Pancreas (tissue), 10 donors: ENCODE results near the gene NKD1. TPM values are rescaled to one million over a fixed set of nuclear protein-coding genes. Genes with fewer than 3 reads are reported as not detected.

Experiments
- ATAC-seq, 4 donors: fragments of 200-7000 bp; cut with Tn5 transposase; one replicate each; pipeline versions ENCODE4 v1.8.0 to v1.9.1; 2020; ENCODE audit warnings: mild to moderate bottlenecking in 4 of 4, moderate library complexity in 4 of 4
- DNase-seq, 6 donors: peaks; one replicate each; pipeline ENCODE4 v3.0.0-alpha.2; 2020
- FAIRE-seq: peaks from 2 replicates; lab custom pipeline; 2012; peaks lifted over from hg19 to GRCh38; lab: Jason Lieb, UNC
- H3K27ac ChIP-seq, 4 donors: fragments of 200-600 bp; sonication (generic); 1 replicate in 3 of 4; 2 replicates in 1 of 4; pipeline versions ENCODE4 v1.5.0 to v1.8.0; 2020
- H3K27me3 ChIP-seq, 4 donors: fragments of 200-600 bp; one replicate each; pipeline ENCODE4 v1.8.0; 2021
- H3K36me3 ChIP-seq, 3 donors: fragments of 200-600 bp; sonication (generic) in 1 of 3; one replicate each; pipeline versions ENCODE4 v1.5.0 to v1.8.0; 2020 to 2021
- H3K4me1 ChIP-seq, 3 donors: fragments of 200-600 bp; one replicate each; pipeline ENCODE4 v1.8.0; 2021
- H3K4me3 ChIP-seq, 4 donors: fragments of 200-600 bp; sonication (generic) in 2 of 4; one replicate each; pipeline versions ENCODE4 v1.5.0 to v1.8.0; 2020 to 2021
- H3K9me3 ChIP-seq, 4 donors: fragments of 200-600 bp; one replicate each; pipeline ENCODE4 v1.8.0; 2021
- WGBS, 2 donors: extraction: QIAGEN DNeasy Blood & Tissue Kit; methylation state at CpG; one replicate each; pipeline ENCODE4 v1.1.7; 2013; 5-methylcytosine and 5-hydroxymethylcytosine counted together
- intact Hi-C, 3 donors: fragments of 100-400 bp; cut with DNase I; formaldehyde crosslinking; loops; one replicate each; pipeline versions ENCODE4 v1.11.1 to v1.14.2; 2022
- polyA plus RNA-seq, 2 donors: library from polyadenylated mRNA; stranded (reverse); fragments of 200-250 nt; gene quantifications; one replicate each; pipeline ENCODE4 v1.2.3, GENCODE V29; 2013
- total RNA-seq, 6 donors: library from RNA; stranded (reverse); fragmentation: NEBNext Ultra II Directional in 4 of 6; extraction: Animal tissue kit (Norgen Biotek cat#: 25700) in 4 of 6; gene quantifications; one replicate each; pipeline versions ENCODE4 v1.2.1 to v1.2.4, GENCODE V29; 2021 to 2023
- TF ChIP-seq, protein P1 (sequence below), 4 donors: fragments of 200-600 bp; sonication (generic) in 3 of 4; IDR thresholded peaks; one replicate each; pipeline versions ENCODE4 v1.5.0 to v1.8.0; 2021; ENCODE audit warnings: antibody characterized with exemption in 4 of 4
- donor health status: healthy with polysubstance abuse.
- donor health status: DM: no; HTN: no; CAD: no; lungs with moderate emphysema.
- donor health status: DM: no; HTN: no; CAD: no.
- donor health status: control.
- donor health status: control.
- donor health status: Bipolar disorder and iron deficiency.
- donor health status: DM: yes; HTN: yes; CAD: no.
- donor health status: DM: no; HTN: no; CAD: no.
- donor health status: DM: no; HTN: no; CAD: no.
- donor health status: DM: yes; HTN: yes; CAD: no.

The NKD1 gene
- total and polyA plus RNA-seq, 8 donors, result 0.45 to 5.8 (median 4.4) TPM

GRCh38 chr16:50555952-50556673, 7.9 kb downstream of the NKD1 start:
- Histone ChIP-seq H3K9me3 (no peaks in the 10 kb centered on the region), H3K4me3 (no peak overlapping the region), H3K27ac (no peak overlapping the region), H3K36me3 (no peaks in the 10 kb centered on the region), H3K4me1 (no peaks in the 10 kb centered on the region), H3K27me3 (no peaks in the 10 kb centered on the region)
- 92 to 93% methylated on average over 18 of the region's 18 CpGs for WGBS, 2 donors
- FAIRE-seq, result no peak
- ATAC-seq, result no peak
- TF ChIP-seq, protein P1, sequence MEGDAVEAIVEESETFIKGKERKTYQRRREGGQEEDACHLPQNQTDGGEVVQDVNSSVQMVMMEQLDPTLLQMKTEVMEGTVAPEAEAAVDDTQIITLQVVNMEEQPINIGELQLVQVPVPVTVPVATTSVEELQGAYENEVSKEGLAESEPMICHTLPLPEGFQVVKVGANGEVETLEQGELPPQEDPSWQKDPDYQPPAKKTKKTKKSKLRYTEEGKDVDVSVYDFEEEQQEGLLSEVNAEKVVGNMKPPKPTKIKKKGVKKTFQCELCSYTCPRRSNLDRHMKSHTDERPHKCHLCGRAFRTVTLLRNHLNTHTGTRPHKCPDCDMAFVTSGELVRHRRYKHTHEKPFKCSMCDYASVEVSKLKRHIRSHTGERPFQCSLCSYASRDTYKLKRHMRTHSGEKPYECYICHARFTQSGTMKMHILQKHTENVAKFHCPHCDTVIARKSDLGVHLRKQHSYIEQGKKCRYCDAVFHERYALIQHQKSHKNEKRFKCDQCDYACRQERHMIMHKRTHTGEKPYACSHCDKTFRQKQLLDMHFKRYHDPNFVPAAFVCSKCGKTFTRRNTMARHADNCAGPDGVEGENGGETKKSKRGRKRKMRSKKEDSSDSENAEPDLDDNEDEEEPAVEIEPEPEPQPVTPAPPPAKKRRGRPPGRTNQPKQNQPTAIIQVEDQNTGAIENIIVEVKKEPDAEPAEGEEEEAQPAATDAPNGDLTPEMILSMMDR (IDR thresholded peaks at IDR 0.05), result no peak
- no peak for DNase-seq
- intact Hi-C loops, result no loop called here

DNA sequence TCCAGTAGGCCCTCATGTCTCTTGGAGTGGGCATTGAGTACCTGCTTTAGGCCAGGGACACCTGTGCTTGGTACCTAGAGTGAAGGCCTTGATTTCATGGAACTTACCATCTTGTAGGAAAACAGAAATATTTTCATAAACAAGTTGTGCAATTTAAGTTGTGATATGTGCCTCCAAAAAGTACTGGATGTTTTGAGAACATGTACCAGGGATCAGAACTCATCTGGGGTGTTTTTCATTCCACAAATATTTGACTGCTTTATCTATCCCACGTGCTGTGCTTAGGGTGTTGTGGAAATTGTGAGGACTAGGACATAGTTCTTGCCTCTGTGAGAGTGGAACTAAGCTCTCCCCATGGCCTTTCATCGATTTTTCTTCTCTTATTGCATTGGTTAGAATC, 8.8 kb downstream of the NKD1 start:
- Histone ChIP-seq H3K9me3 (no peaks in the 10 kb centered on the region), H3K27me3 (no peaks in the 10 kb centered on the region), H3K27ac (no peak overlapping the region), H3K4me1 (no peaks in the 10 kb centered on the region), H3K4me3 (no peak overlapping the region), H3K36me3 (no peaks in the 10 kb centered on the region)
- FAIRE-seq (no peak), DNase-seq (no peak), ATAC-seq (no peak)
- intact Hi-C loops, result no loop called here
- 77% methylated on average over 2 of the region's 2 CpGs for WGBS, 2 donors
- TF ChIP-seq, protein P1 (IDR thresholded peaks at IDR 0.05), result no peak

- Histone ChIP-seq H3K4me3 (no peak overlapping the region), H3K4me1 (no peaks in the 10 kb centered on the region), H3K36me3 (no peaks in the 10 kb centered on the region), H3K9me3 (no peaks in the 10 kb centered on the region), H3K27me3 (no peaks in the 10 kb centered on the region), H3K27ac (no peak overlapping the region)
- TF ChIP-seq, protein P1 (IDR thresholded peaks at IDR 0.05), result no peak
- no peak for DNase-seq
- 67 to 68% methylated on average over 1 of the region's 1 CpG for WGBS, 2 donors
- intact Hi-C loops, result no loop called here
- ATAC-seq, result no peak
- FAIRE-seq, result no peak
These were observed 10.7 kb downstream of the NKD1 start for GRCh38 chr16:50558913-50559312.

DNA sequence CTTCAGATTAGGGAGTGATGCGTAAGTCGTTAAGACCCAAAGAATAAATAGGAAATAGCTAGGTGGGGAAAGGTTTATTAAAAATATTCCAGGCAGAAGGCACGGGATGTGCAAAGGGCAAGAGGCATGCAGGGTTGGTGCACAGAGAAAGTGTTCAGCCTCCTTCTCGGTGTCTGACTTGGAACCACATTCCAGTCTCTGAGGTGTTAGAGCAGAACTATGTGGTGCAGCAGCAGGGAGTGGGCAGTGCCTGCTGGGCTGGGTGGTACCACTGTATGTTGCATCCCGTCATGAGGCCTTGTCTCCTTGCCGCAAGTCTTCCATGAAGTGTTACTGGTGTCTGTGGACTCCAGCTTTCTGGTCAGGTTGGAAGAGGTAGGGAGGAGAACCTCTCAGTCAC, 11.1 kb downstream of the NKD1 start:
- FAIRE-seq (no peak), ATAC-seq (no peak), DNase-seq (no peak)
- TF ChIP-seq, protein P1 (IDR thresholded peaks at IDR 0.05), result no peak
- no peaks in the 10 kb centered on the region for H3K27me3 ChIP-seq
- H3K4me1 ChIP-seq, result no peaks in the 10 kb centered on the region
- no peak overlapping the region for H3K4me3 ChIP-seq
- intact Hi-C loops, result no loop called here
- H3K9me3 ChIP-seq, result no peaks in the 10 kb centered on the region
- 95 to 96% methylated on average over 6 of the region's 6 CpGs for WGBS, 2 donors
- H3K27ac ChIP-seq, result no peak overlapping the region
- H3K36me3 ChIP-seq, result no peaks in the 10 kb centered on the region

GRCh38 chr16:50559804-50560514, 11.8 kb downstream of the NKD1 start:
- intact Hi-C loops, result no loop called here
- ATAC-seq, result no peak
- 96% methylated on average over 13 of the region's 13 CpGs for WGBS, 2 donors
- no peak overlapping the region for H3K27ac ChIP-seq
- H3K27me3 ChIP-seq, result no peaks in the 10 kb centered on the region
- no peaks in the 10 kb centered on the region for H3K36me3 ChIP-seq
- FAIRE-seq, result no peak
- TF ChIP-seq, protein P1 (IDR thresholded peaks at IDR 0.05), result no peak
- no peak overlapping the region for H3K4me3 ChIP-seq
- H3K4me1 ChIP-seq, result no peaks in the 10 kb centered on the region
- no peaks in the 10 kb centered on the region for H3K9me3 ChIP-seq
- no peak for DNase-seq
